HG02840 (cell line): ENCODE results near the gene TPD52L1.
A peak's percentile ranks its signal among the peaks of the same experiment; 100 is the strongest.

Experiments used
- ATAC-seq: cut with Tn5 transposase; IDR thresholded peaks from one replicate; pipeline ENCODE4 v1.9.1; 2021; ENCODE audit warnings: mild to moderate bottlenecking, moderate library complexity, moderate number of reproducible peaks; ENCODE audit not compliant: unreplicated experiment, low FRiP score

The TPD52L1 gene

GRCh38 chr6:125173341-125174095 is 19.9 kb downstream of the TPD52L1 start:
- no peak for ATAC-seq

DNA sequence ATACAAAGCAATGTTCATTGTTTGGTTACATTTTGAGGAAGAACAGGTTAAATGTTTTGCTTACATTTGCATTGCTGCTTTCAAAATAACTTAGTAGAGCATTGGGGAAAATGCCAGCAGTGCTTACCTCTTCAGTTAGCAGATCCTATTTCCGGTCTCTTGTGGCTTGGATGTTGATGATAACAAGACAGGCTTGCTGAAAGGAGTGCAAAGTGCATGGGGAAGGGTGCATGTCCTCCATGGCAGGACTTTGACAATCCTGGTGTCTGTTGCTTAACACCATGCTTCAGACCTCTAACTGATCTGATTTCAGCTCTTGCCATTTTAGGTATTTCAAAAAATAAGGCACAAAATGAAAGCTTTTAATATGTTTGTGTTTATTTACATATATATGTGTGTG is 21.1 kb downstream of the TPD52L1 start:
- ATAC-seq: no peak

- no peak for ATAC-seq
These were observed 22.0 kb downstream of the TPD52L1 start for GRCh38 chr6:125175466-125176048.

DNA sequence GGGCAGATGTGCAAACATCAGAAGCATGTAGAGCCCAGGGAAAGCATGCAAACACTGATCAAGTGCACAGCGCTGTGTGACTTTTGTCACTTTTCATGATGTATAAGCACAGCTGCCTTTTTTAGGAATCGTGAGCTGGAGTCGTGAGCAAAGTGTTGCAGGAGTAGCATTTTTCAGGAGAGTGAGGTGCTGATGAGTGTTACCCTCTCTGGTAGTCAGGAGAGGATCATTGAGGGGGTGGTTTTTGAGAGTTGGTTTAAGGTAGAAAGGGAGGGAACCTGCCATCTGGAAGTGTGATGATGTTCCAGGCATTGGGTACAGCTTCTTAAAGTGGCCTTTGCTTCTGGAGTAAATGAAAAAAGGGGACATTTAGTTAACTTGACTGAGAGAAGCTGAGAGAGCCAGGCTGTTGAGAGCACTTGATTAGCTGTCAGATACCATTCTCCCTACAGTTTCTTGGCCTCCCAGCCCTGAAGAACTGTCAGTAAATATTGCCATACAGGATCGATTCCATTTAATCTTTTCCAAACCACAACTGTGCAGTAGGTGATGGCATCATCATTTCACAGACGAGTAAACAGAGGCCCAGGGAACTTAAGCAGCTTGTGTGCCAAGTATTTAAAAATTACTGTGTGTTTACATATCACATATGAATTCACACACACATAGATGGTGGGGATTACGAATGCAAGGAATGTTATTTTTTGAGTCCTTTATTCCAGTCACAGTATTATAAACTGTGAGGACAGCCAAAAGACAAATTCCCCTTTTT is 28.9 kb downstream of the TPD52L1 start:
- no peak for ATAC-seq

GRCh38 chr6:125183391-125183790 is 29.8 kb downstream of the TPD52L1 start:
- ATAC-seq: no peak

- ATAC-seq: no peak
These were observed 34.5 kb downstream of the TPD52L1 start for GRCh38 chr6:125188037-125188436.

GRCh38 chr6:125188594-125189203 is 35.1 kb downstream of the TPD52L1 start:
- ATAC-seq: no peak

DNA sequence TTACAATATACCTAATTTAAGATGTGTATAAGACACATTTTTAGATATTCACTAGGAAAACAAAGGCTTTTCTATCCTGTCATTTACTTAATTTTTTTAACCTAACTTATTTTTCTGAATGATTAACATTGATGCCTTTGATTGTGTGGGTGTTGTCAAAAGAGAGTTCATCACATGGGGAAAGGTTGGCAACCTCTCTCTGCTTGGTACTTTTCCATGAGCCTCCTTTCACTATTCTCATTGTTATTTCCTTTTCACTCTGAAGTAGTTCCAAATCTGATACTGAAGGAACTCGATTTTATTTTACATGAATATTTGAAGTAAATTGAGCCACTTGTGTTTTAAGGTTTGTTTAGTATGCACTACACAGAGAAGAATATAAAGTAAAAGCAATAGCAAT is 35.9 kb downstream of the TPD52L1 start:
- no peak for ATAC-seq

DNA sequence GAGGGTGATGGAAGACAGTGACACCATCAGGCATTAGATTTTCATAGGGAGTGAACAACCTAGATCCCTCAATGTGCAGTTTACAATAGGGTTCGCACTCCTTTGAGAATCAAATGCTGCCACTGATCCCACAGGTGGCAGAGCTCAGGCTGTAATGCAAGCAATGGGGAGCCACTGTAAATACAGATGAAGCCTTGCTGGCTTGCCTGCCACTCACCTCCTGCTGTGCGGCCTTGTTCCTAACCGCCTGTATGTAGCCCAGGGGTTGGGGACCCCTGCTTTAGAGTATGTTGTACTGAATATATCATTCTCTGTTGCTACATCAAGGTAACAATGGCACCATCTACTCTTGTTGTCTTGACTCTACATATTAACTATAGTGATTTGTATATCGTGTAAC is 37.1 kb downstream of the TPD52L1 start:
- no peak for ATAC-seq

- peak; percentile 98 for ATAC-seq
These were observed 38.5 kb downstream of the TPD52L1 start for GRCh38 chr6:125191916-125192609.

DNA sequence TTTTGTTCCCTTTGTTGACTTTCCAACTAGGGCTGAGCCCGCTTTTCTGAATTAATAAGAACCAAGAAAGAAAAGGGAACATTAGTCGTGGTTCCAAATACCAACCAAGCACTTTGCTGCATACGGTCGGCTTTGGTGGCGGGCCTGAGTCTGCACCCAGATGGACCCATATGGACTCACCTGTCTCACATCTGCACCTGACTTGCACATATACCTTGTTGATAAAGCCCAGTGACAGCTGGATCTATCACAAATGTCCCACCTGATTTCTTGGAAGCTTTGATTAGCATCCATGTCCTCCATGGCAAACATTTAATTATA is 39.0 kb downstream of the TPD52L1 start:
- peak; percentile 10 for ATAC-seq

- ATAC-seq: no peak
These were observed 39.6 kb downstream of the TPD52L1 start for GRCh38 chr6:125193208-125193607.

- no peak for ATAC-seq
These were observed 41.4 kb downstream of the TPD52L1 start for GRCh38 chr6:125194941-125195340.

DNA sequence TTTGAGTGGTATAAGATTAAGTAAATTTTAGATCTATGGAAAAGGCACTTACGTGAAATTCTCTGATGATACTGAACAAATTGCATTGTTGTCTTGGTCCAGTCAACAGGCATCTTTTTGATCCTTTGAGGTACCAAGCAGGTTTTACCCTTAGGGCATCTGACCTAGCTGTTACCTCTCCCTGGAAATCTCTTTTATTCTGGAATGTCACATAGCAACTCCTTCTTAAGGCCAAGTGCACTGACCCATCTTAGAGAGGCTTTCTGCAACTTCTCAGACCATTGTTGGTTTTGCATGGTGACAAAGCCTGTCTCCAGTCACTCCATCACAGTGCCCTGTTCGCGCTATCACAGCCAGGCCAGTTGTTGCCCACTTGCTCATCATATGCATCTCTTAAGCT is 42.0 kb downstream of the TPD52L1 start:
- no peak for ATAC-seq

- no peak for ATAC-seq
These were observed 43.0 kb downstream of the TPD52L1 start for GRCh38 chr6:125196613-125197012.

DNA sequence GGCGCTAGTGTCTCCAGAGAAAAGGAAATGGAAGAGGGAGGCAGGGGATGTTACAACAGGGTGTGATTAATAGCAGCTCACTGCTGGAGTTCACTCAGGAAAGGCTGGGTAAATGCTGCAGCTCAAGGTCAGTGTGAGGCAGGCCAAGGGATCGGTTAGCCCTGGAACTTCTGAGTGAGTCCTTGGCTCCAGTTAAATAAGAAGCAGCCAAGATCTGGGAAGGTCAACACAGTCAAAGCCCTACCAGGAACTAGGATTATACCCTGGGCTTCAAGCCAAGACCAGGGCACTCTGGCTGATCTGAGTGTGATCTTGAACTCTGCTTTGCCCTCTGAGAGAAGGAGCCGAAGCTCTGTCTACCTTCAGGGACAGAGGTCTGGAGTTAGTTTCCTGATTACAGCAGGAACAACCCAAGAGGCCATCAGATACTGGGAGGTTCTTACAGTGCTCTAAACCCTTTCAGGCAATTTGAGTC is 44.3 kb downstream of the TPD52L1 start:
- ATAC-seq: no peak

DNA sequence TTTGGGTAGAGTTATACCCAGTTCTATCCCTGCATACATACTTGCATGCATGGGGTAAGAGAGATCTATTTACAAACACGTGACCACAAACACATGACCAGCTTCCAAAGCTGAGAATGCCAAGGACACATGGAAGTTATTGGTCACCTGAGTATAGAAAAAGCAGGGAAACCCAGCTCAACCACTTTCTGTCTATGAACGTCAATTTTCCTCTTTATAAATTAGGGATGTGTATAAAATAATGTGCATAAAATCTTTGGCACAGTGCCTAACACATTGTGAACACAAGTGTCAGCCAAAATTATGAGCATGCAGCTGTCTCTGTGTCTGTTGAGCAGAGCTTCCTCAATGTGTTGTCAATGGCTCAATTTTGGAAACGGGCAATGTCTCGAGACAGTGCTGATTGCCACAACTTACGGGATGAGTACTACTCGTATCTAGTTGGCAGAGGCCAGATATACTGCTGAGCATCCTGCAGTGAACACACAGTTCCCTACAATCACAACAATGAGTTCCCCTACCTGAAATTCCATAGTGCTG is 44.9 kb downstream of the TPD52L1 start:
- no peak for ATAC-seq

DNA sequence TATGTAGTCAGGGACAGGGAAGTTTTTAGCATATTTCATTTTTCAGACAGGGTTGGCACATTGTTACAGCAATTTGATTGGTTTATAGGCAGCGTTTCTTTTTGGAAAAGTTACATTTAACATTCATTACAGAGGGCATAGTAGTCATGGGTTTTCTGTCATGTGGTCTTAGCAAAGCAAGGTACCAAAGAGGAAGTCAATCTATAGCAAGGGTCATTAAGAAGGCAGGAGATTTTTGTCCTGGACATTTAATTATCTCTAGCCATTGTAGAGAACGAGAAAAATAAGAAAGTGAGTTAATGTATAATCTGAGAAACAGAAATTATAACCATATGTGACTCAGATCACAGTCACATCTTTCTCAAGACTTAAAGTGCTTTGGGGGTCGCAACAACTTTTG is 47.4 kb downstream of the TPD52L1 start:
- no peak for ATAC-seq

DNA sequence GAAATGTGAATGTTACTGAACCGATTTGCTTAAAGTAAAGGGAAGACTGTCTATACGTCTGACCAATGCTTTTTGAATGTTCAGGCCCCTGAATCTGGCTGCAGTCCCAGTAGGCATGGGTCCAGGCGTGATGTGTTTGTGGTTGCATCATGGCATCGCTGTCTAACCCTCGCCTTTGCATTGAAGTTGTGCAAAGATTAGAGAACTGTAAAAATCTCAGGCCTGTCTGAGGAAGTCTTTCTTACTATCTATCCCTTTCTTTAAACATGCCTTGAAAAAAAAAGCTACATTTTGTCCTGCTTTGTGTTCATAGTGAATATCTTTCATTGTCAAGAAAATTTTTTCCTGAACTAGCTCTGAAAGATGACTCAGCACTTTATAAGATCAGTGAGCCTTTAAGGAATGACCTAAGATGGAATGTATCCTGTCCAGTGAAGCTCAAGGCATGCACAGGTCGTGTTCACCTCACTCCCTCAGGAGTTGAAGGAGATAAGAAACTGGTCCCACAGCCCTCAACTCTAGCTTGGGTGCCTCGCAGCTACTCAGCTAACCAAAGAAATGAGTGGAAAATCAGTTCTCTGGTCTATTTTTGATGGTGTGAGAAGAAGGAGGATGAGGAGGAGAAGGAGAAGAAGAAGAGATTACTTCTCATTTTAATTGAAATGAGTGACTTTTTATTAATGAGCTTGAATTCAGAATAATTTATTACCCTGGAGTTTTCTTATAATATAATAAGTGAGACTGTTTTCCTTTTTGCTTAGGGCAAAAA is 48.6 kb downstream of the TPD52L1 start:
- ATAC-seq: no peak

DNA sequence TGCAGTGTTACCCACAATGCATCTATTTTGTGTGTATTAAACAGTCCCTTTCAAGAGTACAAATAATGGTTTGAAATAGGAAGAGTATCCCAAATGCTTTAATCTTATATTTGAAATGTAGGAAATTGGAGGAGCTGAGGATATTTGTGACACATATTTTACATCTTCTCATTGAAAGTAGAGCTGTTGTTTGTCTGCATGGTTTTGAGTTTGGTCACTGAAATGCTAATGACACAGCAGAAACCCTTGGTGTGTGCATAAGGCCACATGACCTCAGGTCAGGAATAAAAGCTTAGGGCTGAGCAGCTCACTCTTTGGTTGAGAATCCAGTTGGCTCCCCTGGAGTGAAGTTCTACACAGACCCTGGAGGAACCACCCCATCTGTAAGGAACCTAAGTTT is 49.8 kb downstream of the TPD52L1 start:
- no peak for ATAC-seq
